GM19035 (cell line): Measurements from ENCODE around the gene CRYBB1.
"Not testable (repeated sequence)": the region's sequence is repeated elsewhere in the genome, so short reads cannot be mapped to it uniquely, and the experiment has no call there.

ENCODE experiments used
- ATAC-seq: cut with Tn5 transposase; IDR thresholded peaks from one replicate; pipeline ENCODE4 v1.9.1; 2021; ENCODE audit not compliant: unreplicated experiment

Gene CRYBB1

GRCh38 chr22:26642465-26643417 lies 24.9 kb upstream of the CRYBB1 start:
- ATAC-seq: no peak

GRCh38 chr22:26636296-26636695 lies 18.5 kb upstream of the CRYBB1 start:
- no peak for ATAC-seq

GRCh38 chr22:26635117-26635516 lies 17.3 kb upstream of the CRYBB1 start:
- ATAC-seq: no peak

GRCh38 chr22:26634189-26634588 lies 16.4 kb upstream of the CRYBB1 start:
- ATAC-seq: no peak

- no peak for ATAC-seq
These were observed 14.8 kb upstream of the CRYBB1 start for GRCh38 chr22:26632422-26633155.

GRCh38 chr22:26631282-26631681 lies 13.5 kb upstream of the CRYBB1 start:
- no peak for ATAC-seq

- ATAC-seq: no peak
These were observed 12.3 kb upstream of the CRYBB1 start for GRCh38 chr22:26629988-26630761.

- ATAC-seq: no peak
These were observed 7.0 kb upstream of the CRYBB1 start for GRCh38 chr22:26624803-26625202.

- ATAC-seq: no peak
These were observed 6.2 kb upstream of the CRYBB1 start for GRCh38 chr22:26623984-26624383.

GRCh38 chr22:26621663-26622062 lies 3.8 kb upstream of the CRYBB1 start, which contains the start of gene CRYBA4:
Gene CRYBA4 (plus strand): TSS chr22:26621963. CDS start chr22:26622597, 634 bp downstream.
- ATAC-seq: no peak

GRCh38 chr22:26620197-26620596 lies 2.4 kb upstream of the CRYBB1 start:
- no peak for ATAC-seq

- no peak for ATAC-seq
These were observed 1.7 kb upstream of the CRYBB1 start for GRCh38 chr22:26619510-26619909.

GRCh38 chr22:26618455-26618854 lies 628 bp upstream of the CRYBB1 start:
- ATAC-seq: no peak

- ATAC-seq: no peak
These were observed 1.2 kb downstream of the CRYBB1 start for GRCh38 chr22:26616650-26617049.

- no peak for ATAC-seq
These were observed 1.9 kb downstream of the CRYBB1 start for GRCh38 chr22:26615830-26616435.

GRCh38 chr22:26615149-26615548 lies 2.7 kb downstream of the CRYBB1 start:
- no peak for ATAC-seq

- ATAC-seq: no peak
These were observed 3.5 kb downstream of the CRYBB1 start for GRCh38 chr22:26614322-26614721.

GRCh38 chr22:26613753-26614152 lies 4.1 kb downstream of the CRYBB1 start:
- ATAC-seq: not testable (repeated sequence)

- ATAC-seq: no peak
These were observed 5.2 kb downstream of the CRYBB1 start for GRCh38 chr22:26612652-26613051.

GRCh38 chr22:26610996-26611395 lies 6.8 kb downstream of the CRYBB1 start:
- ATAC-seq: no peak
